ENCODE measurements around the gene TMEM239.

- TF ChIP-seq, protein P1, sequence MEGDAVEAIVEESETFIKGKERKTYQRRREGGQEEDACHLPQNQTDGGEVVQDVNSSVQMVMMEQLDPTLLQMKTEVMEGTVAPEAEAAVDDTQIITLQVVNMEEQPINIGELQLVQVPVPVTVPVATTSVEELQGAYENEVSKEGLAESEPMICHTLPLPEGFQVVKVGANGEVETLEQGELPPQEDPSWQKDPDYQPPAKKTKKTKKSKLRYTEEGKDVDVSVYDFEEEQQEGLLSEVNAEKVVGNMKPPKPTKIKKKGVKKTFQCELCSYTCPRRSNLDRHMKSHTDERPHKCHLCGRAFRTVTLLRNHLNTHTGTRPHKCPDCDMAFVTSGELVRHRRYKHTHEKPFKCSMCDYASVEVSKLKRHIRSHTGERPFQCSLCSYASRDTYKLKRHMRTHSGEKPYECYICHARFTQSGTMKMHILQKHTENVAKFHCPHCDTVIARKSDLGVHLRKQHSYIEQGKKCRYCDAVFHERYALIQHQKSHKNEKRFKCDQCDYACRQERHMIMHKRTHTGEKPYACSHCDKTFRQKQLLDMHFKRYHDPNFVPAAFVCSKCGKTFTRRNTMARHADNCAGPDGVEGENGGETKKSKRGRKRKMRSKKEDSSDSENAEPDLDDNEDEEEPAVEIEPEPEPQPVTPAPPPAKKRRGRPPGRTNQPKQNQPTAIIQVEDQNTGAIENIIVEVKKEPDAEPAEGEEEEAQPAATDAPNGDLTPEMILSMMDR (IDR thresholded peaks at IDR 0.05; ENCODE audit: insufficient read depth, low read depth, low read length) = no peak
- TF ChIP-seq EZH2 (IDR thresholded peaks at IDR 0.05; ENCODE audit: insufficient read depth, low read length) = no peak
Measured at GRCh38 chr20:2773812-2774211, 42.4 kb upstream of the TMEM239 start.

All from astrocyte (in vitro differentiated cells and primary cell).